GM18499 (cell line): Measurements from ENCODE around the gene ZNF521.
A peak's percentile ranks its signal among the peaks of the same experiment; 100 is the strongest.

Experiments
- ATAC-seq: cut with Tn5 transposase; IDR thresholded peaks from one replicate; pipeline ENCODE4 v1.9.1; 2021; ENCODE audit warnings: moderate number of reproducible peaks; ENCODE audit not compliant: insufficient read depth, unreplicated experiment

The ZNF521 gene

DNA sequence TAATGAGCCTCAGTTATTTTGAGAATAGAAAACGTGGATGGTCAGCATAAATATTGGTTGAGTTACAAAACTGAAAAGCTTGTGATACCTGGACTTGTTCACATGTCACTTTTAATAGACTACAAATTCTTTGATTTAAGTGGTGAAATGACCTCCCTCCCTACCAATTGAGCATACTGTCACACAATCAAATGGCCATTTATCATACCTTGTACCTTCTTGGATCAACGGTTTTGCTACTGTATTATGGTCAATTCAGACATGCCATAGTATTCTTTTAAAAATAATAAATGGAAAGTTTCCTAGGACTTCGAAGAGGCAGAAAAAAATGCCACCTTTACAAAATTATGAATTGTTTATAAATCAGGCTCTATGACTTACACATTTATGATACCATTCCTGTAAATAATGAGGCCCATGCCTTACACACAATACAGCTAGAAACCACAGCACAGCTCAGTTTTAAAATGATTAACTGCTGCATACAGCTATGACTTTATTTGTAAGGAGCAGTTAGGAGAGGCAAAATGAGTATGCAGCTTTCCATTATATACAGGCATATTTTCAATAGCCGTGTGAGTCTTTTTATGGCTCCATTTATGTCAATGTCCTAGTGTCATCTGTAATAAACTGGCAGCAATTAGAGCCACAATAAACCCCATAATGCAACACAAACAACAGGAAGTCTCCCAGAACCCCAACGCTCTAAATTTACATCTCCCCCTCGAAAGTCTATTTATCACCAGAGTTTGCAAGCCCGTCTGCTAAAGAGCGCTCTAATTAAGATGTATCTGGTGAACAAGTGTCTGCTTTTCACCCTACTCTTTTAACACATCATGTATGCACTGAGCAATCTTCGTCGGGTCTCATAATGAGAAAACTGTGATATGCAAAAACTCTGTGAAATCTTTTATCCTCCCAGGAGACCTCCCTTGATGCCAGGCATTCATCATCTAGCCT lies 176.1 kb downstream of the ZNF521 start:
- no peak for ATAC-seq

- no peak for ATAC-seq
These were observed 177.6 kb downstream of the ZNF521 start for GRCh38 chr18:25174324-25174723.

- no peak for ATAC-seq
These were observed 180.6 kb downstream of the ZNF521 start for GRCh38 chr18:25171334-25171733.

DNA sequence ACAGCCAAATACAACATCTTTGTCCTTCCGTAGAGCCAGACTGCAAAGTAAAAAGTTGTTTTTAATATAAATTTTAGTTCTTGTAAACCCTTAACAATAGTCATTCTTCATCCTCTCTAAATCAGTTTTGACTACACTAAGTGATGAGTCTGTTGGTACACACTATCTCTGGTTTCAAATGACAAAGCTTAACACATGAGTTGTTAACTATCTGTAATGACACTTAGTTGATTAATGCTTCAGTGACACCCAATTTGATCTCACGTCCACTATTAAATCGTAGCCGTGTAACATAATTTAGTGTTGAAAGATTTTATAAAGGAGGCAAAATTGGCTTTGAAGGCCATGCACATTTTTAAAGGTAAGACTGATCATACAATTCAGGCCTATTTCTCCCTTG lies 181.6 kb downstream of the ZNF521 start:
- no peak for ATAC-seq

DNA sequence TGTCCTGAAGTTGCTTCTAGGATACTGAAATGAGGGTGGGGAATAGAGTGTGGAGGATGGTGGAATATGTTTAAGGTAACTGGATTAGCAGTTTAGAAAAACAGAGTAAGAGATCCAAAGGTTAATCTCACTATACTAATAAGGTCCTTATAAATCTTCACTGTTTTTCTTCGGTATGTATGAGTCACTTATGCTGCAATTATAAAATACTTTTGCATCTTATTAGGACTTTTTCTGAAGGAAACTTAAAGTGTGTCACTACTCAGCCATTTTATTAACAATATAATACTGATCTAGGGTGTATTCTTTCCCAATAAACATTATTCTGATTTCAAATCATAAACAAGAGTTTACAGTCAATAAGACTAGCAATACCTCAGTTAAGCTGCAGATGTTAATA lies 182.3 kb downstream of the ZNF521 start:
- ATAC-seq, result no peak

DNA sequence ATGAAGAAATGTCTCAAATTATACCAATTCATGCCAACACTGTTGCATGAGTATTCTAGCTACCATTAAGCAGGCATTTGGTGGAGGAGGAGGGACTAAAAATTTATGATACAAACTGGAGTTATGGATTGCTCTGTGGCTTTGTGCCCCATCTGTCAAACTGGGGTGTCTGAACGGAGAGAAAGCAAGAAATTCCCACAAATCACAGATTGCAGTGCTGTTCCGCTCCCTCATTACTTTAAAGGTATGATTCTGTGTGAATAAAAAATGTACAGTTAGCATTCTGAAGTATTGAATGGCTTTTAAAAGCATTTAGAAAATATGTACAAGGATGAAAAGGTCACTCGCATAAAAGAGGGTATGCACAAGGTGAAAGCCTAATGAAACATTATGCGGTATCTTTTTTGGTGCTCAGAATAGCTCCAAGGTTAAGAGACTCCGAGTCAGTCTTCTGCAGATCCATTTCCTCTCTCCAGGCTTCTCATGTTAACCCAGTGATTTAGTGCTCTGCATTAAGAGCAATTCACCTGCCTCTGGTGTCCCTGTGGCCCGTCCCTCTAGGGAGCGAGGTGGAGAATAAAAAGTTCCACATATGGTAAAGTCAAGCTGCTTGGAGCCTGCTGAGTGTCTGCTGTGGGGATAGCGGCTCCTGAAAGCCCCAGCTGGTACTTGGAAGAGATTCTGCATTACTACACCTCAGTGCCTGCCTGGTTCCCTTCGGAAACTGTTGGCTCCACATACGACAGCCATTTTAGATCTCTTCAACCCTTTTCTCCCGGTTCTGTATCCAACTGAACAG lies 184.2 kb downstream of the ZNF521 start:
- no peak for ATAC-seq

GRCh38 chr18:25166113-25166512 lies 185.9 kb downstream of the ZNF521 start:
- ATAC-seq, result no peak

DNA sequence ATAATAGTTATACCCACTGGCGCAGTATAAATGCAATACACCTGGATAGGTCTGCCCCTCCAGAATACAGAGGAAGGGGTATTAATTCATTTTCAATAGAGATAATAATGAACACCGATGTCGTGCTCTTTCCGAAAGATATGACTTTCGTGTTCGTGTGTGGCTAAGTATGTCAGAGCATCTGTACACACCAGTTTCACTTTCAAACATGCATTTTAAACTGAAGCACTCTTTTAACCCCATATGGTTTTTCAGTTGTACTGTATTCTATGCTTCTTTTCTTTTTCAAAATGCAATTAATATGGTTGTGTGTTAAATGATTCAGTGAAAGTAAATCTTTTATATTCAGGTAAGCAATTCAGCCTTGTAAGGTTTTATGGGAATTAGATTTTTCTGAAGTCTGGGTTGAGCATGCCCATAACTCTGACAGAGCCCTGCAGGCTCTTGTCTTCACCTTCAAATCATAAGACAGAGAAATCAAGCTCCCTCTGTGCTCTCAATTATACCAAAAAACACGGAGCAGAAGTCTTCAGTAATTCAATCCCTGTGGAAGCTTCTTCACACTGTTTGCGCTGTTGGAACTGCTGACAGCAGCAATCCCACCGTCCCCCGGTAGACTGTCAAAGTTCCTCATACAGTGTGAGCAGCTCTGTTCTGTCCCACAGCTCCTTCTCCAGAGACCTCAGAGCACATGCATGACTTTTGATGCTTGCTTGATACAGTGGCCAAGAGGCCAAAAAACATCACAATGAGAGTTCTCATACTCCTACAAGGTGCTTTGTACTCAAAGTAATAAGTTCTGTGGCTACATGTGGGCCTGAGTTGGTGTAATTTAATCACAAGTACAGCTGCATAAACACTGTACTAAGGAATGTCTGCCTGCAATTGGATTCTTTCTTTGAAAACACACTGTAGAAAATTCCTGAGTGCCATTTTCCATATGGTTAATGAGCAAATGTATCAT lies 186.8 kb downstream of the ZNF521 start:
- peak; percentile 93 for ATAC-seq

- ATAC-seq, result peak; percentile 11
These were observed 187.6 kb downstream of the ZNF521 start for GRCh38 chr18:25164211-25164847.

DNA sequence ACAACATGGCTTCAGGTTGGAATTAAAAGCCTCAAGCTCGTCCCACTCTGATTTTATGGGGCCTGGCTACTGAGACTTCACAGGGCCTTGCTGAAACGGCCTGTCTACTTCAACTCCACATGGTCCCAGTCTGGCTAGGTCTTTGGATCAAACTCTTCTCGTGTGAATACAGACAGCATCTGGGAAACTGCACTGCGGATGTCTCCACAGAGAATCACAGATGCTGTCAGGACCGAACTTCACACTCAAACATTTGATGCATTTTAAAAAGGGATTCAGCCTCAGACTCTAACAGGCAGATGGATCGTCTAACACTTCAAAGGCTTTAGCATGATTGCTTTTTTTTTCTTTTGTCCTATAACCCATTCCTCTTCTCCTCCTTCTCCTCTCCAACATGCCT lies 198.5 kb downstream of the ZNF521 start:
- ATAC-seq, result no peak

DNA sequence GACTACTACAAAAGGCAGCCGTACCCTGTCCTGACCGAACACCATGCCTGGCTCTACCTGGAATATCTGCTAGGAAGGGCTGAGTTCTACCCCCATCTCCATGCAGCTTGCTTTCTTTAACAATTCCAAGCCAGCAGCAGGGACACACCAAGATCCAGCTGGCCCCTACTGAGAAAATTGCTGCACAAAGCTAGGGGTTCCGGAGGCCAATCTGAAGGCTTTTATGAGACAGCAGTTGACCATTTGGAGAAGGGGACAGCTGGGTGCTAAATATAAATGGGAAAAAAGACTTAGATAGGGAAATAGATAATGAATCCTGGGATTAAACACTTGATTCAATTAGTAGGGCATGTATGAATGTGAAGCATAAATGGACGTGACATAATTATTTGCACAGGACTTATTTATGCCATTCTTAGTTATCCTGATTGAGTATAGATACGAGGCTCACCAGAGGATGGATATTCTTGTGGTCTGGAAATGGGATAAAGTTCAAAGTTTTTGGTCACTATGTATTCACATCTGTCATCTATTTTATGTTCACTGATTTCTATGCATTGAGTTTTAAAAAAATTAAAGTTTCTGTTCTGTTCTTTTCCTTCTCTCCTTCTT lies 204.0 kb downstream of the ZNF521 start:
- no peak for ATAC-seq

- ATAC-seq, result no peak
These were observed 205.5 kb downstream of the ZNF521 start for GRCh38 chr18:25146512-25146910.

- no peak for ATAC-seq
These were observed 206.0 kb downstream of the ZNF521 start for GRCh38 chr18:25145731-25146511.

DNA sequence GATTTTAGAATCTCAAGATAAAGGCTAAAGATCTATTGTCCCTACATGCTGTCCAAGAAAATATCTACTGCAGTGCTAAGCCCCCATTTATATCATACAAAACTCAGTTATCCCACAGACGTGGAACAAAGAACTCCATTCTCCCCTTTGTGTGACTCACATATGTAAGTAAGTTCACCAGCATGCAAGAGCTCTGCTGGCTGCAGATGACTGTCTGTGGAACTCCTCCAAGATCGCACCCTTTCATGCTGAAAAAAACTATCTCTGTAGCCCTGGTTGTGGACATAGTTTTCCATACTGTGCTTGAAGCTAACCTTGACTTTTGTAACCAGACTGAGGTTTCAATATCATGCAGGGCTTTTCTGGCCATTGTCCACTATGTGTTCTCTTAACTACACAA lies 207.1 kb downstream of the ZNF521 start:
- no peak for ATAC-seq

GRCh38 chr18:25141886-25142285 lies 210.1 kb downstream of the ZNF521 start:
- no peak for ATAC-seq

GRCh38 chr18:25141399-25141798 lies 210.6 kb downstream of the ZNF521 start:
- ATAC-seq, result no peak

GRCh38 chr18:25140962-25141308 lies 211.0 kb downstream of the ZNF521 start:
- ATAC-seq, result no peak

DNA sequence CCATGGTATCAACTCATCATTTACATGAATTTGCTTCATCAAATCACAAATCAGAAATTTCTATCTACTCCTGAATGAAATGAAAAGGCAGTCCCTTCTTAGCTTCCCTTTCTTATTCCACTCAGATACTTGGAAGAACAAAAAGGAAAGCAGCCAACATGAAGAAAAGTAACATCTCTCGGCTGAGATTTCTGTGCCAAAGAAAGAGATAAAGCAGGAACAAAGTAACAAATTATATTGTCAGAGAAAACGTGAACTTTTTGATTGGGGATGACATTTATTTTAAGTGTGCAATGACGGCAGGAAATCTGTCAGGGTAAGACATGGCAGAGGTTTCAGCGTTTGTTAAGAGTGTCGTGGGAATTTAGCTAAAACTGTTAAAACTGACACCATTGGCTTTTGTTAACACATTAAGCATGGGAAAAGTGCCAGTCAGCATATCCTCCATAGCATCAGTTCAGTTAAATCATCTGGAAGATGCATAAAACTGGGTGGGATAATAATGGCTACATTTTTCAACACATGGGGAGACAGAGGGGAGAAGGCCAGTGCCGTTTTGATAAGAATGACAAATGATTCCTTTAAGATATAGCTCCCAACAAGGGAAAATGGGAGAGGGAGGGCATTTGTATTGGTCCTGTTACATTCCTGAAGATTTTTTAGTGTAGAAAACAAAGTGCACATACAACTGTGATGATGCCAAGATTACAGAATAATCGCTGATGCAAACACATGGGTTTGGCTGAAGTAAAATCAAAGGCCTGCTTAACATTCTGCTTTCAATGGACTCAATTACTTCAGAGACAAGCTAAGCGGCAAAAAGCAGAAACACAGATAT lies 211.6 kb downstream of the ZNF521 start:
- ATAC-seq, result no peak
